Kidney epithelial cell (primary cell): ENCODE measurements around the gene STARD3. TPM values are rescaled to one million over a fixed set of nuclear protein-coding genes. Genes with fewer than 3 reads are reported as not detected.

Source experiments
- DNase-seq: peaks from one replicate; pipeline ENCODE4 v3.0.0-alpha.2; 2010; ENCODE audit warnings: low read depth
- H3K27me3 ChIP-seq: 2 replicates; pipeline ENCODE4 v1.6.0; 2011; ENCODE audit warnings: low read length; ENCODE audit not compliant: control insufficient read depth, insufficient read depth
- H3K36me3 ChIP-seq: 2 replicates; pipeline ENCODE4 v1.5.1; 2011; ENCODE audit warnings: low read length; ENCODE audit not compliant: control insufficient read depth, insufficient read depth
- H3K4me3 ChIP-seq: 2 replicates; pipeline ENCODE4 v1.5.1; 2011; ENCODE audit warnings: low read depth, mild to moderate bottlenecking, control low read depth, low read length
- CTCF ChIP-seq: IDR thresholded peaks from 2 replicates; pipeline ENCODE4 v1.5.1; 2011; ENCODE audit warnings: mild to moderate bottlenecking, moderate library complexity, low read length, control low read depth, inconsistent platforms; ENCODE audit not compliant: insufficient read depth, poor library complexity, severe bottlenecking
- total RNA-seq: library from RNA; depleted of rRNA; stranded (reverse); fragments of >200 nt; gene quantifications from 2 replicates; pipeline ENCODE4 v1.2.3, GENCODE V29; 2015

STARD3 gene
- total RNA-seq, 1 donor from 2014 or later, result 52.6 TPM

GRCh38 chr17:39596543-39597267 lies 40.2 kb upstream of the STARD3 start:
- H3K36me3 ChIP-seq, result no peaks in the 10 kb centered on the region
- no peak for DNase-seq

GRCh38 chr17:39597372-39598046 lies 39.4 kb upstream of the STARD3 start:
- no peaks in the 10 kb centered on the region for H3K36me3 ChIP-seq
- no peak for TF ChIP-seq CTCF
- peaks cover 89% of the 10 kb centered on the region for H3K27me3 ChIP-seq
- H3K4me3 ChIP-seq, result no peak overlapping the region
- DNase-seq, result no peak

More at GRCh38 chr17:39596543-39597267, 40.2 kb upstream of the STARD3 start:
- Histone ChIP-seq H3K4me3 (no peak overlapping the region), H3K27me3 (peaks cover 88% of the 10 kb centered on the region)
- TF ChIP-seq CTCF, result no peak

- H3K4me3 ChIP-seq, result no peak overlapping the region
- H3K27me3 ChIP-seq, result peaks cover 91% of the 10 kb centered on the region
- TF ChIP-seq CTCF, result no peak
- DNase-seq, result no peak
- H3K36me3 ChIP-seq, result no peaks in the 10 kb centered on the region
These were observed 38.9 kb upstream of the STARD3 start for GRCh38 chr17:39598047-39598481.

- H3K27me3 ChIP-seq, result peaks cover 92% of the 10 kb centered on the region
- no peaks in the 10 kb centered on the region for H3K36me3 ChIP-seq
- no peak overlapping the region for H3K4me3 ChIP-seq
- DNase-seq, result no peak
- TF ChIP-seq CTCF, result no peak
These were observed 38.3 kb upstream of the STARD3 start for GRCh38 chr17:39598630-39599003.

- TF ChIP-seq CTCF, result no peak
- Histone ChIP-seq H3K36me3 (no peaks in the 10 kb centered on the region), H3K4me3 (no peak overlapping the region), H3K27me3 (peaks cover 97% of the 10 kb centered on the region)
- DNase-seq, result no peak
These were observed 37.8 kb upstream of the STARD3 start for GRCh38 chr17:39599004-39599664.
